ENCODE measurements around the gene SPINT3.
"Not testable (repeated sequence)": the region's sequence is repeated elsewhere in the genome, so short reads cannot be mapped to it uniquely, and the experiment has no call there.

The SPINT3 gene

GRCh38 chr20:45501600-45501999 is 13.8 kb downstream of the SPINT3 start:
- DNase-seq, result no peak

DNA sequence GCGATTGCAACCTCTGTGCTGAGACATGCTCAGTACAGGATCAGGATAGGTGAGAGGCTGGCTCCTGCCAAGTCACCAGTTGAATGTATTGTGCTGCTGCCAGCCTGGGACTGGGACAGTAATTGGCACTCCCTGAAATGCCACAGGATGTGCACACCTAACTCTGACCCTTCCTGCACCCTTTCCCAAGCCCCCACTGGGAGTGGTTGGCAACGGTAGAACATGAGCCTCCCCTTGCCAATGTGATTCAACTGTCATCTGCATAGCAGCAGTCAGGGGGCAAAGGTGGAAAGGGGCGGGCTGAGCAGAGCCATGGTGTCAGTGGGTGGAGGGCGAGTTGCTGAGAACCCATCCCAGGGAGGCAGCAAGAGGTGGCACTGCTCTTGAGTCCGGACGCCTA is 15.4 kb downstream of the SPINT3 start:
- DNase-seq, result no peak

- DNase-seq, result no peak
Observed at GRCh38 chr20:45497971-45498494, 17.4 kb downstream of the SPINT3 start.

DNA sequence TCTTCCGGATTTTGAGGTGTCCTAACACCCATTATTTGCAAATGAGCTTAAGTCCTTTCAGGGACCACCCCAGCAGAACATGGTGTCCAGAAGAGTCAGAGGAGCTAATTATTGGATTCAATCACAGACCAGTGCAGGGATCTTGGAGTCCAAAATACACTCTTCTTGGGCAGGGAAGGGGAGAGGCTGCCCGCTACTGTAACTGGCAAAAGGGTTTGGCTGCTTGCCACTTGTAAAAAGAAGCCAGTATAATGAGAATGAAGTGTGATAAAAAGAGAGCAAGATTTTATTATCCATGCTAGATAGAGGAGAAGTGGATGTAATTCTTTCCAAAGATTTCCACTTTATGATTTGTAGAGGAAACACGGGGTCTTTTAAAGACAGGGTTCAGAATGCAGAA is 19.3 kb downstream of the SPINT3 start:
- DNase-seq, result no peak

- DNase-seq, result peak; percentile 98 to 99
Observed at GRCh38 chr20:45495501-45495941, 19.9 kb downstream of the SPINT3 start.

DNA sequence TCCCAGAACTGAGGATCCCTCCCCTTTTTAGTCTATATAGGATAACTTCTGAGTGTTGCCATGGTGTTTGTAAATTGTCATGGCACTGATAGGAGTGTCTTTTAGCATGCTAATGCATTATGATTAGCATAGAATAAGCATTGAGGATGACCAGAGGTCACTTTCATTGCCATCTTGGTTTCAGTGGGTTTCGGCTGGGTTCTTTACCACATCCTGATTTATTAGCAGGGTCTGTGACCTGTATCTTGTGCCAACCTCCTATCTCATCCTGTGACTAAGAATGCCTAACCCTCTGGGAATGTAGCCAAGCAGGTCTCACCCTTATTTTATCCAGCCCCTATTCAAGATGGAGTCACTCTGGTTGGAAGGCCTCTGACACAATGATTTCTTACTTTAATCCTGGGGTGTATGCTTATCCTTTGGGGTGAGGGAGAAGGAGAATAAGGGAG is 26.3 kb downstream of the SPINT3 start:
- no peak for DNase-seq

- no peak for DNase-seq
Observed at GRCh38 chr20:45487231-45487635, 28.2 kb downstream of the SPINT3 start.

DNA sequence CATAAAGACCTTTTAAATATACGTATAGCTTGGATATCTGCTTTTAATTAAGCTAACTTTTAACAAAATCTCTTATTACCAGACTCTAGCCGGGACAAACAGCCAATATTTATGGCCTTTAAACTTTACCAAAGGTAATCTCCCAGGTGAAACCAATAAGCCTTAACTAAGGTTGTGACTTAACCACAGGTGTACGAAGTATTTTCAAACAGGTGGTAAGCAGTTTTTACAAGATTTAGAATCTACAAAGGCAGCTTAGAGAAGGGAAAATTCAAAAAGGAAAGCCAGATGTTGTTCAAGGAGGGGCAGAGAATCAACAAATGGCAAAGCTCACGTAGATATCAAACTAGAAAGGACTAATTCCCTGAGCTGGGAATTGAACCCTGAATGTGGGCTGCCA is 30.0 kb downstream of the SPINT3 start:
- no peak for DNase-seq

DNA sequence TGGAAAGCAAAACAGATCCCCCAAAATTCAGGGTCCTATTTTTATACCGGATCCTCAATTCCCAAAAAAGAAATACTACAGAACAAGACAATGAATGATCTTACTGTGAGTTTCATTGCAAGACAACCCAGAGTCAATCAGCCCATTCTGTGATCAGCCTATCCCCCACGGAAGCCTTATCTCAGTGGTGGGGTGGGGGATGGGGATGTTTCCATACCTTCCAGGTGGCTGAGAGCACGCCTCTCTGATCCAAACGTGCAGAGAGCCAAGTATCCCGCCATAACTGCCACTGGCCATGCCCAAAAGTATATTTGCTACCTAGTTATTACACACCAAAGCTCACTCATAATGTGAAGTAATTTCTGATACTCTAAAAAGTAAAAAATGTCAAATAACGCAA is 30.7 kb downstream of the SPINT3 start:
- no peak for DNase-seq

DNA sequence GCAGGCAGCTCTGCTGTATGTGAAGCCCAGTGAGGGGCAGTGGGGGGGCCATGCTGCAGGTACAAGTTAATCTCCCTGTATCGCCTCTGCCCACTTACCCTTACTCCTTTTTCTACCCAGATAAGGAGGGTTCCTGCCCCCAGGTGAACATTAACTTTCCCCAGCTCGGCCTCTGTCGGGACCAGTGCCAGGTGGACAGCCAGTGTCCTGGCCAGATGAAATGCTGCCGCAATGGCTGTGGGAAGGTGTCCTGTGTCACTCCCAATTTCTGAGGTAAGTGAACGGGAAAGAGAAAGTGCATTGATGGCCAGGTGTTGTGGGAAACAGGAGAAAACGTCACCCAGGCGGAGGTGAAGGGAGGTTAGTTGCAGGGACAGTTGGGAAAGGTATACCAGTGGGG is 35.6 kb downstream of the SPINT3 start:
- DNase-seq, result no peak

DNA sequence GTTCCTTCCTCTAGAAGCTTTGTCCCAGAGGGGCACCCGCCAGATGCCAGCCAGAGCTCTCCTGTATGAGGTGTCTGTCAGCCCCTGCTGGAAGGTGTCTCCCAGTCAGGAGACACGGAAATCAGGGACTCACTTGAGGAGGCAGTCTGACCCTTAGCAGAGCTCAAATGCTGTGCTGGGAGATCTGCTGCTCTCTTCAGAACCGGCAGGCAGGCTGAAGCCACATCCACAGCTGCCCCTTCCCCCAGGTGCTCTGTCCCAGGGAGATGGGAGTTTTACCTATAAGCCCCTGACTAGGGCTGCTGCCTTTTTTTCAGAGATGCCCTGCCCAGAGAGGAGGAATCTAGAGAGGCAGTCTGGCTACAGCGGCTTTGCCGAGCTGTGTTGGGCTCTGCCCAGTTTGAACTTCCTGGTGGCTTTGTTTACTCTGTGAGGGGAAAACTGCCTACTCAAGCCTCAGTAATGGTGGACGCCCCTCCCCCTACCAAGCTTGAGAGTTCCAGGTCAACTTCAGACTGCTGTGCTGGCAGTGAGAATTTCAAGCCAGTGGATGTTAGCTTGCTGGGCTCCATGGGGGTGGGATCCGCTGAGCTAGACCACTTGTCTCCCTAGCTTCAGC is 37.8 kb downstream of the SPINT3 start:
- DNase-seq, result not testable (repeated sequence)

DNA sequence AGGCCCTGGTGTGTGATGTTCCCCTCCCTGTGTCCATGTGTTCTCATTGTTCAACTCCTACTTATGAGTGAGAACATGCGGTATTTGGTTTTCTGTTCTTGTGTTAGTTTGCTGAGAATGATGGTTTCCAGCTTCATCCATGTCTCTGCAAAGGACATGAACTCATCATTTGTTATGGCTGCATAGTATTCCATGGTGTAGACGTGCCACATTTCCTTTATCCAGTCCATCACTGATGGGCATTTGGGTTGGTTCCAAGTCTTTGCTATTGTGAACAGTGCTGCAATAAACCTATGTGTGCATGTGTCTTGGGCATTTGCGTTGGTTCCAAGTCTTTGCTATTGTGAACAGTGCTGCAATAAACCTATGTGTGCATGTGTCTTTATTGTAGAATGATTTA is 43.1 kb downstream of the SPINT3 start:
- not testable (repeated sequence) for DNase-seq

GRCh38 chr20:45470937-45471336 is 44.5 kb downstream of the SPINT3 start:
- no peak for DNase-seq

DNA sequence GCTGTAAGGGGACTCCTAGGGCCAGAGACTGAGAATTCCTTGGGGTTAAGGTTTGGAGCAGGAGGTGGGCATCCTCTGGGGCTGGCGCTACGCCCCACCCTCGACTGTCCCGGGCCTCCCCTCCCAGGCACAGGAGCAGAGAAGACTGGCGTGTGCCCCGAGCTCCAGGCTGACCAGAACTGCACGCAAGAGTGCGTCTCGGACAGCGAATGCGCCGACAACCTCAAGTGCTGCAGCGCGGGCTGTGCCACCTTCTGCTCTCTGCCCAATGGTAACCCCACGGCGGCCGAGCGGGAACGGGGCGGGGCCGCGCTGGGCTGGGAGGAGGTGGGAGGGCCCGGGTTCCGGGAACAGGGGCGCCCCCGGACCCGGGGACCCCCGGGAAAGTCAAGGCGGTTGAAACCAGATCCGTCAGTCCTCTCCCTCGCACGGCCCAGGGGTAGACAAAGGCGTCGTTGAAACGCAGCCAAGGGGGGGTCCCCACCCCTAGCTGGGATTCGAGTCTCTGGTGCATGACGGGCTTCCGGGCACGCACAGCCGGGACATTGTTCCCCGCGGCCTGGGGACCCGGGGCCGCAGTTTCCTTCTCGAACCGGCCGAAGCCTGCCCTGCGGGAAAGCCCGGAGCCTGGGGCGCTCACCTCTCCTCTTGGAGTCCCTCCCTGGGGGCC is 45.0 kb downstream of the SPINT3 start:
- peak; percentile 30 for DNase-seq

GRCh38 chr20:45469336-45470261 is 45.8 kb downstream of the SPINT3 start, which contains the start of gene WFDC2:
WFDC2 (plus strand) TSS chr20:45469753; CDS start chr20:45469782, 29 bp downstream.
- no peak for DNase-seq

DNA sequence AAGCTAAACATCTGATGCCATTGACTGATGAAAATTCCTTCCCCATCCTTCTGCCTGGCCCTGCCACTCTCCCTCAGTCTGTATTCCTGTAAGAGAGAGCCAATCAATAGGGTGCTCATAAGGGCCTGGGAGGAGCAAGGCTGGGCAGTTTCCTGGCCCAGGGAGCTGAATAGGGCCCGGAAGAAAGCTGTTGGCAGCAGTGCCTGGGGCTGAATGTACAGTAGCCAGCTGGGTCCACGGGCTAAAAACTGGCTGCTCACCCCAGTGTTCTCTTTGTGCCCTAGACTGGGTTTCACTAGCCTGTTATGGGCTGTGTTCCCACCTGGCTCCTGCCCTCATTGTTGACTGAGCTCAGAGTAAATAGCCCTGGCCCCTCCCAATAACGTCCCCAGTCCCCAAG is 47.6 kb downstream of the SPINT3 start:
- no peak for DNase-seq

DNA sequence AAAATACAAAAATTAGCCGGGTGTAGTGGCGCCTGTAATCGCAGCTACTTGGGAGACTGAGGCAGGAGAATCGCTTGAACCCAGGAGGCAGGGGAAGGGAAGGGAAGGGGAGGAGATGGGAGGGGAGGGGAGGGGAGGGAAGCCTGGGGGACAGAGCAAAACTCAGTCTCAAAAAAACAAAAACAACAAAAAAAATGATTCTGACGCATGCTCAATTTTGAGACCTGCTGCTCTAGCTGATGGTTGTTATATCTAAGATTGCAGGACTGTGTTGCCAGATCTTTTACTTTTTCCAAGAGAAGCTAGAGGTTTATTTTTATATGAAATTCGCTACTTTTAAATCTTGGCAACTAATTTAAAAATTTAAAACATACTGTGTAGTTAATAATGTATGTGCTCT is 48.2 kb downstream of the SPINT3 start:
- no peak for DNase-seq

DNA sequence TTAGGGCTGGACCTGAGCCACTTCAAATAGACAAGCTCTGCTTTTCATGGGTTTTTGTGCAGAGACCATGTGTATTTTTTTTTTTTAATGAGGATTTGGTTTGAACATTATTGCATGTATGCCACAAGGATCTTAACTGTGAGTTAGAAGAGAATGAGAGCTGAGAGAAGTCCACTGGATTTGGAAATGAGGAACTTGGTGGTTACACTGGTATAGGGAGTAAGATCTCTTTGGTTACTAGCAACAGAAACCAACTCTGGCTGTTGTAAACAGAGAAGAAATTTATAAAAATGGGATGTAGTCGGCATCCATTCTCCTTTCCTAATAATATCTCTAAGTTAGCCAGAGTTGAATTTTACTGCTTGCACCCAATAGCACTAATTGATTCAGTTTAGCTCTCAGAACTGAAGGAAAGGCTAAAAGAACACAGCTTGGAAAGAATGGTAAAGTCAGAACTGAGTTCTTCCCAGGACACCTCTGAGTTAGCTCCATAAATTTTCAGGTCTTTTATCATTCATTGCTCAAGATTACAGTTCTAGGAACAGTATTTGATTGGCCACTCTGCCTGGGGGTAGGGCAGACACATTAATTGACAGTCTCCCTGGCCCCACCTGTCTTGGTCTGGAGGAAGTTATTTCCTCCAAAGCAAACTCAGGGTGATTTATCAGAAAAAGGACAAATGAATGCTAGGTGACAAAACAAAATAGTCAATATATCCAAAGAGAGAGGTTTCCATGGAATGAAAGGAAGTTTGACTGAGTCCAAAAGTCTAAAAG is 49.7 kb downstream of the SPINT3 start:
- peak; percentile 47 to 54 for DNase-seq

GRCh38 chr20:45463709-45464108 is 51.7 kb downstream of the SPINT3 start:
- no peak for DNase-seq

- DNase-seq, result no peak
Observed at GRCh38 chr20:45462711-45463509, 52.5 kb downstream of the SPINT3 start.
